Body of pancreas (tissue), 4 donors: ENCODE results near the gene BACH2. TPM values are rescaled to one million over a fixed set of nuclear protein-coding genes. Genes with fewer than 3 reads are reported as not detected.

Experiments used
- ATAC-seq: fragments of 150-250 bp; one replicate; pipeline ENCODE4 v1.9.1; 2016
- DNase-seq, 4 donors: peaks; one replicate each; pipeline ENCODE4 v3.0.0-alpha.2; 2019
- H3K27ac ChIP-seq, 4 donors: fragments of 200-600 bp; sonication (generic); 1 replicate in 3 of 4; 2 replicates in 1 of 4; pipeline versions ENCODE4 v1.5.1 to v1.6.1; 2016 to 2019; ENCODE audit warnings: mild to moderate bottlenecking in 1 of 4, mixed read lengths in 1 of 4, moderate library complexity in 1 of 4
- H3K27me3 ChIP-seq, 2 donors: fragments of 200-600 bp; sonication (generic); one replicate each; pipeline ENCODE4 v1.6.0; 2016; ENCODE audit warnings: mild to moderate bottlenecking in 1 of 2
- H3K36me3 ChIP-seq, 2 donors: fragments of 200-600 bp; sonication (generic); replicated peaks in 1 of 2; 2 replicates each; pipeline ENCODE4 v1.5.1; 2016; ENCODE audit warnings: low read depth in 2 of 2; ENCODE audit not compliant: insufficient read depth in 1 of 2
- H3K4me1 ChIP-seq: fragments of 200-600 bp; sonication (generic); one replicate; pipeline ENCODE4 v1.6.0; 2016
- H3K4me3 ChIP-seq, 2 donors: fragments of 200-600 bp; sonication (generic); 1 replicate in 1 of 2; 2 replicates in 1 of 2; pipeline ENCODE4 v1.5.1; 2016 to 2019
- H3K9me3 ChIP-seq, 3 donors: fragments of 200-600 bp; sonication (generic); 1 replicate in 2 of 3; 2 replicates in 1 of 3; pipeline ENCODE4 v1.5.1; 2016
- POLR2A ChIP-seq, 3 donors: fragments of 450-650 bp; IDR thresholded peaks; one replicate each; pipeline ENCODE4 v1.6.1; 2016; ENCODE audit warnings: antibody characterized with exemption in 3 of 3, mild to moderate bottlenecking in 2 of 3
- WGBS, 2 donors: methylation state at CpG; one replicate each; pipeline ENCODE4 v1.1.5; 2017; 5-methylcytosine and 5-hydroxymethylcytosine counted together
- intact Hi-C: fragments of 100-400 bp; cut with DNase I; formaldehyde crosslinking; loops from one replicate; pipeline ENCODE4 v1.15.1; 2023
- total RNA-seq, 2 donors: library from RNA; depleted of rRNA; stranded (reverse); fragments of >200 nt; gene quantifications; one replicate each; pipeline ENCODE4 v1.1.0, GENCODE V29; 2016
- TF ChIP-seq, protein P1 (sequence below), 7 experiments: fragments of 450-650 bp in 4 of 7; fragments of 200-600 bp in 3 of 7; sonication (generic) in 3 of 7; IDR thresholded peaks; one replicate each; pipeline ENCODE4 v1.5.1; 2016 to 2019; ENCODE audit warnings: antibody characterized with exemption in 7 of 7

The BACH2 gene
- total RNA-seq, 2 donors from 2014 or later: 2.1 to 3.3 TPM

DNA sequence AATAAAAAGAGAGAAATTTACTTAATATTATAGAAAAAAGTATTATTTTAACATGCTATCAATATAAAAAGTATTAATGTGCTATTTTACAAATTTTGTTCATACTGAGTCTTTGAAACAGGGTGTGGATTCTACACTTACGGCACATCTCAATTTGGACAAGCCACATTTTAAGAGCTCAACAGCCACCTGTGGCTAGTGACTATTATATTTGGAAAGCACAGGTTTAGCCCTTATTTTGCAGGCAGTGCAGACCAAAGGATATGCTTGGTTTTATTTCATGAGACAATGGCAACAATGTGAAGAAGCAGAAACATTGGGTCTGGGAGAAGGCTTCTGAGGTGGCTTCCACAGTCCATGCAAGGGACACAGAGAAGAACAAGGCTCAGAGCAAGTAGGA, 74.6 kb downstream of the BACH2 start:
- WGBS, 2 donors: 91 to 96% methylated on average over 1 of the region's 1 CpG
- TF ChIP-seq POLR2A (IDR thresholded peaks at IDR 0.05): no peak
- TF ChIP-seq, protein P1, sequence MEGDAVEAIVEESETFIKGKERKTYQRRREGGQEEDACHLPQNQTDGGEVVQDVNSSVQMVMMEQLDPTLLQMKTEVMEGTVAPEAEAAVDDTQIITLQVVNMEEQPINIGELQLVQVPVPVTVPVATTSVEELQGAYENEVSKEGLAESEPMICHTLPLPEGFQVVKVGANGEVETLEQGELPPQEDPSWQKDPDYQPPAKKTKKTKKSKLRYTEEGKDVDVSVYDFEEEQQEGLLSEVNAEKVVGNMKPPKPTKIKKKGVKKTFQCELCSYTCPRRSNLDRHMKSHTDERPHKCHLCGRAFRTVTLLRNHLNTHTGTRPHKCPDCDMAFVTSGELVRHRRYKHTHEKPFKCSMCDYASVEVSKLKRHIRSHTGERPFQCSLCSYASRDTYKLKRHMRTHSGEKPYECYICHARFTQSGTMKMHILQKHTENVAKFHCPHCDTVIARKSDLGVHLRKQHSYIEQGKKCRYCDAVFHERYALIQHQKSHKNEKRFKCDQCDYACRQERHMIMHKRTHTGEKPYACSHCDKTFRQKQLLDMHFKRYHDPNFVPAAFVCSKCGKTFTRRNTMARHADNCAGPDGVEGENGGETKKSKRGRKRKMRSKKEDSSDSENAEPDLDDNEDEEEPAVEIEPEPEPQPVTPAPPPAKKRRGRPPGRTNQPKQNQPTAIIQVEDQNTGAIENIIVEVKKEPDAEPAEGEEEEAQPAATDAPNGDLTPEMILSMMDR (IDR thresholded peaks at IDR 0.05): no peak
- no peak overlapping the region for H3K27ac ChIP-seq
- no peaks in the 10 kb centered on the region for H3K9me3 ChIP-seq
- DNase-seq (no peak), ATAC-seq (no peak)
- no peaks in the 10 kb centered on the region for H3K36me3 ChIP-seq
- no peak overlapping the region for H3K4me3 ChIP-seq
- intact Hi-C loops: no loop called here
- H3K27me3 ChIP-seq: no peaks in the 10 kb centered on the region
- peaks cover 37% of the 10 kb centered on the region for H3K4me1 ChIP-seq

DNA sequence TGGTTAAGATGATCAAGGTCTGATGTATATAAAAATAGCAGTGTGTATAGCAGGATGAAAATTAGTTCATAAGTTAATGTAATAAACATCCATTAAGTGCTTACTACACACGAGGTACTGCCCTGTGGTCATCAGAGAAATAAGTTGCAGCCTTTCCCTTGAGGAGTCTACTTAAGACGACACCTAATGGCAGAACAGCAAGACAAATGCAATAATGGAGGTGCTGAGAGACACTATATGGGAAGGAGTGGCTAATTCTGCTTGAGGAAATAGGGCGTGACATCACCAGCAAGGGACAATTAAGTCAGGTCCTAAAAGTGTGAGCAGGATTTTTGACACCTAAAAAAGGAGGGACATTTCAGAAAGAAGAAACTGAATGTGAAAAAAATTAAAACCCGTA, 75.2 kb downstream of the BACH2 start:
- no peaks in the 10 kb centered on the region for H3K27me3 ChIP-seq
- H3K9me3 ChIP-seq: no peaks in the 10 kb centered on the region
- H3K36me3 ChIP-seq: no peaks in the 10 kb centered on the region
- H3K27ac ChIP-seq: no peak overlapping the region
- H3K4me1 ChIP-seq: peaks cover 43% of the 10 kb centered on the region
- TF ChIP-seq, protein P1 (IDR thresholded peaks at IDR 0.05): no peak
- TF ChIP-seq POLR2A (IDR thresholded peaks at IDR 0.05): no peak
- ATAC-seq (no peak), DNase-seq (no peak)
- intact Hi-C loops: no loop called here
- H3K4me3 ChIP-seq: no peak overlapping the region
- 94 to 95% methylated on average over 4 of the region's 4 CpGs for WGBS, 2 donors

DNA sequence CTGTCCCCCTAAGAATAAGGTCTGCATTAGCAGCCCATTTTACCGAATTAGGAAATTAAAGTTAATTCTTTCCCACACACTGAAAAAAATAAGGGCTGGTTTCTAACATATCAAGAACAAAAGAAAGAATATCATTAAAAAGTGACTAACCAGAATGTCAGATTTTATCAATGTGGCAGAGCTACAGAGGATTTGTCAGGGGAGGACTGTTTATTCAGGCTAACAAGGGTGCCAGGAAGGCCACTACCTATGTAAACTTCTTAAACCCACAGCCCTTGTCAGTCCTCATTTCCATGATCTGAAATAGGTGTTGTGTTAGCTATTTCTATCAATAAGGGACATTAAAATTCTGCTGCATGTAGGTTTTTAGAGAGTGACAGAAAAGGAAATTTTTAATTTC, 76.4 kb downstream of the BACH2 start:
- intact Hi-C loops: no loop called here
- no peak for TF ChIP-seq POLR2A (IDR thresholded peaks at IDR 0.05)
- TF ChIP-seq, protein P1 (IDR thresholded peaks at IDR 0.05): no peak
- Histone ChIP-seq H3K9me3 (no peaks in the 10 kb centered on the region), H3K27me3 (no peaks in the 10 kb centered on the region), H3K27ac (peak overlapping the region; percentile 21 to 99 (median 96)), H3K4me1 (peaks cover 55% of the 10 kb centered on the region), H3K36me3 (no peaks in the 10 kb centered on the region), H3K4me3 (no peak overlapping the region)
- WGBS, 2 donors: 30% methylated on average over 1 of the region's 1 CpG
- DNase-seq (peak in 3 of 4 donors; percentile 26 to 42 (median 27)), ATAC-seq (no peak)

DNA sequence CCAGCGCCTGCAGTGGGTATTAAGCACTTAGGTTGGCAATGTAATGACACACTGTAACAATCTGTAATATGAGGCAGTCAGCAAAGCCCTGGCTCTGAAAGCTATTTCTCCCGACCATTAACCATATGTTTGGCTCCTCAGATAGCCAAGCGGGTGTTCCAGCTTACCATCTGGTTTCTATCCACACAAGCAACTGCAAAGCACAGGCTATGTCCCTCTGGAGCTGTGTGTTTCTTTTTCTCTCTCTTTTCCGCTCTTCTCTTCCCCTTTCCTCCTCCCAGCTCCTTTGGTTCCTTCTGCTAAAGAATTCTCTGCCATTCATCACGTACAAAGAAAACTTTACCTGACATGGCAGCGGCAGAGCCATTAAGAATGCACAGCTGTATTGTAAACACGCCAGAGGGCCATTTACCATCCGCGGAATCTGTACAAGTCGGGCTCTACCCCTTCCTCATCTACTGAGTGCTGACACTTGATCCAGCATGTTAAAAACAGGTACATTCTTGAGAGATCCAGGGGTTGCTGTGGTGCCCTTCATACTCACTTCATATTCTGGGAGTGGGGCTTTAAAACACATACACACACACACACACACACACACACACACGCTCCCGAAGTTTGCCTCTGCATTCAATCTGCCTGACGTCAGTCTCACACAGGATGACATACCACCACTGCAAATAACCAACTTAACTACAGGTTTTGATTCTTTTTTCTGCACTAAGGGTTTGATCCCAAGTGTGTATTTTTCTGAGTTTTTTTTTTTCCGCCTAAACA, 77.2 kb downstream of the BACH2 start:
- DNase-seq: peak; percentile 64 to 75 (median 66)
- Histone ChIP-seq H3K9me3 (no peaks in the 10 kb centered on the region), H3K36me3 (no peaks in the 10 kb centered on the region), H3K4me3 (no peak overlapping the region), H3K27ac (peak overlapping the region; percentile 94 to 99 (median 96)), H3K27me3 (no peaks in the 10 kb centered on the region), H3K4me1 (peaks cover 56% of the 10 kb centered on the region)
- intact Hi-C loops: no loop called here
- TF ChIP-seq POLR2A (IDR thresholded peaks at IDR 0.05): peak in 2 of 3 donors; percentile 46 to 52
- TF ChIP-seq, protein P1 (IDR thresholded peaks at IDR 0.05): no peak
- WGBS, 2 donors: 12 to 21% methylated on average over 14 of the region's 14 CpGs
- ATAC-seq: peak; percentile 30

DNA sequence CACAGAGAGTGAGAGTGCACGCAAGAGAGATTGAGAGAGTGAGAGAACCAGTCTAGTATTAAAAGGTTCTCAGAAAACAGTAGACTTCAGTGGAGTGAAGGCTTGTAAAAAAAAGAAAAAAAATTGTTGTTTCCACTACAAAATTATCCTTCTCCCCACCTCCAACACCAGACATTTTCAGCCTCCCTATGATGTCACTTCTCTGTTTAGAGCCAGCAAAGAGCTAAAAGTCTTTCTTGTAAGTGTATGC, 77.8 kb downstream of the BACH2 start:
- intact Hi-C loops: no loop called here
- DNase-seq: no peak
- Histone ChIP-seq H3K4me3 (no peak overlapping the region), H3K36me3 (no peaks in the 10 kb centered on the region), H3K27me3 (no peaks in the 10 kb centered on the region), H3K9me3 (no peaks in the 10 kb centered on the region), H3K4me1 (peaks cover 56% of the 10 kb centered on the region), H3K27ac (peak overlapping the region; percentile 94 to 99 (median 96))
- 6 to 7% methylated on average over 1 of the region's 1 CpG for WGBS, 2 donors
- no peak for TF ChIP-seq POLR2A (IDR thresholded peaks at IDR 0.05)
- TF ChIP-seq, protein P1 (IDR thresholded peaks at IDR 0.05): no peak
- ATAC-seq: peak; percentile 23
